RKO (cell line): ENCODE results near the gene HORMAD2.
A peak's percentile ranks its signal among the peaks of the same experiment; 100 is the strongest.

ENCODE experiments used
- DNase-seq: peaks from one replicate; pipeline ENCODE4 v3.0.0-alpha.2; 2016; ENCODE audit warnings: low spot score

HORMAD2 gene

GRCh38 chr22:30105483-30105882 is 25.2 kb downstream of the HORMAD2 start:
- DNase-seq = no peak

- no peak for DNase-seq
Observed at GRCh38 chr22:30113494-30113893, 33.2 kb downstream of the HORMAD2 start.

GRCh38 chr22:30114361-30114760 is 34.1 kb downstream of the HORMAD2 start:
- DNase-seq = no peak

- no peak for DNase-seq
Observed at GRCh38 chr22:30115705-30116104, 35.4 kb downstream of the HORMAD2 start.

GRCh38 chr22:30116362-30117117 is 36.3 kb downstream of the HORMAD2 start:
- peak; percentile 87 for DNase-seq

GRCh38 chr22:30117256-30117655 is 37.0 kb downstream of the HORMAD2 start:
- no peak for DNase-seq

- DNase-seq = no peak
Observed at GRCh38 chr22:30118291-30118690, 38.0 kb downstream of the HORMAD2 start.

GRCh38 chr22:30121960-30122359 is 41.7 kb downstream of the HORMAD2 start:
- no peak for DNase-seq

GRCh38 chr22:30123463-30123862 is 43.2 kb downstream of the HORMAD2 start:
- no peak for DNase-seq

- DNase-seq = peak; percentile 38
Observed at GRCh38 chr22:30127749-30128166, 47.5 kb downstream of the HORMAD2 start.

- DNase-seq = no peak
Observed at GRCh38 chr22:30128511-30128910, 48.2 kb downstream of the HORMAD2 start.

GRCh38 chr22:30129636-30130035 is 49.4 kb downstream of the HORMAD2 start:
- DNase-seq = no peak

GRCh38 chr22:30132290-30132996 is 52.2 kb downstream of the HORMAD2 start:
- DNase-seq = no peak

- DNase-seq = no peak
Observed at GRCh38 chr22:30140414-30140813, 60.1 kb downstream of the HORMAD2 start.

GRCh38 chr22:30143265-30143664 is 63.0 kb downstream of the HORMAD2 start:
- DNase-seq = no peak

- DNase-seq = no peak
Observed at GRCh38 chr22:30144391-30144790, 64.1 kb downstream of the HORMAD2 start.

- no peak for DNase-seq
Observed at GRCh38 chr22:30150212-30150611, 69.9 kb downstream of the HORMAD2 start.

GRCh38 chr22:30158277-30158676 is 78.0 kb downstream of the HORMAD2 start:
- DNase-seq = no peak

GRCh38 chr22:30158744-30159500 is 78.7 kb downstream of the HORMAD2 start:
- no peak for DNase-seq

- DNase-seq = peak; percentile 69
Observed at GRCh38 chr22:30159561-30160353, 79.5 kb downstream of the HORMAD2 start.

- no peak for DNase-seq
Observed at GRCh38 chr22:30161051-30161469, 80.8 kb downstream of the HORMAD2 start.

GRCh38 chr22:30167296-30167695 is 87.0 kb downstream of the HORMAD2 start:
- peak; percentile 88 for DNase-seq
